ENCODE measurements around the gene TENM4.

Gene TENM4

GRCh38 chr11:78898266-78898775 lies 542.5 kb downstream of the TENM4 start:
- TF ChIP-seq FOXP2 (optimal IDR thresholded peaks at IDR 0.05; ENCODE audit: borderline replicate concordance, extremely low read depth, extremely low read length, insufficient read depth) (no peak), REST (IDR thresholded peaks at IDR 0.05; ENCODE audit: insufficient read depth in 1 of 2, low read depth in 2 of 2, low read length in 2 of 2) (no peak), TAF1 (IDR thresholded peaks at IDR 0.05; ENCODE audit: borderline replicate concordance, insufficient read depth, low read length) (no peak), POLR2AphosphoS5 (IDR thresholded peaks at IDR 0.05; ENCODE audit: low read depth, low read length) (no peak), SIN3A (IDR thresholded peaks at IDR 0.05; ENCODE audit: borderline replicate concordance, insufficient read depth, low read length) (no peak)

DNA sequence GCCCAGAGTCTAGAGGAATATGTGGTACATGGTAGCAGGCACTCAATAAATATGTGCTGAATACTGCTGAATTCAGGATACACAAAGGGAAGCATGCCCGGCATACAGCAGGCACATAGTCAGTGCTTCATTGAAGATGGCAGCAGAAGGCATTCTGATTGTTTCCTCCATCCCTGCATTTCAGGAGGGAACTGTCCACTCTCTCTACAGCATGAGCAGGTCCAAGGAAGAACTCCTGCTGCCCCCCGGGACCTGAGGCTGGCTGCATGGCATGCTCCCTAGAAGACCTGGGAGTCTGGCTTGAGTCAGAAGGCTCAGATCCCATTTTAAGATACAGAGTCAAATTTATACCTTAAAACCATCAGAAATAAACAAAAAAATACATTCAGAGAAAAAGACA lies 546.8 kb downstream of the TENM4 start:
- TF ChIP-seq TAF1 (IDR thresholded peaks at IDR 0.05; ENCODE audit: borderline replicate concordance, insufficient read depth, low read length), result no peak
- TF ChIP-seq REST (IDR thresholded peaks at IDR 0.05; ENCODE audit: insufficient read depth in 1 of 2, low read depth in 2 of 2, low read length in 2 of 2), result peak; percentile 79 to 86
- no peak for TF ChIP-seq SIN3A (IDR thresholded peaks at IDR 0.05; ENCODE audit: borderline replicate concordance, insufficient read depth, low read length)

DNA sequence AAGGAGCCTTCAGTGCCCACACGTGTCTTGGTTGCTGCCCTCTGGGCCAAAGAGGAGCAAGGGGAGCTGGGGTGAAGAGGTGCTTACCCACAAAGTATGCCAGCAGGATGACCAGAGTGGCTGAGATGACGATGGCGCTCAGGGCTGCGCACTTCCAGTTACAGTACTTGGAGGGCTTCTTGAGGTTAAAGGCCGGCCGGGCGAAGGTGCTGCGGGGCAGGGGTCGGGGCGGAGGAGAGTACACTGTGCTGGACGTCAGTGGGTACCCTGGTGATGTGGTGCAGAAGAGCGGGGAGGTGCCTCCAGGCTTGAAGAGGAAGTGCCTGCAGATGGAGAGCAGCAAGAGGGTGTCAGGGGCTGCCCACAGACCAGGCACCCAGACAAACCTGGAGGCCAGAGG lies 551.1 kb downstream of the TENM4 start:
- no peak for TF ChIP-seq SIN3A (IDR thresholded peaks at IDR 0.05; ENCODE audit: borderline replicate concordance, insufficient read depth, low read length)
- TF ChIP-seq REST (IDR thresholded peaks at IDR 0.05; ENCODE audit: insufficient read depth in 1 of 2, low read depth in 2 of 2, low read length in 2 of 2), result no peak
- no peak for TF ChIP-seq FOXP2 (optimal IDR thresholded peaks at IDR 0.05; ENCODE audit: borderline replicate concordance, extremely low read depth, extremely low read length, insufficient read depth)
- no peak for TF ChIP-seq POLR2AphosphoS5 (IDR thresholded peaks at IDR 0.05; ENCODE audit: low read depth, low read length)
- no peak for TF ChIP-seq TAF1 (IDR thresholded peaks at IDR 0.05; ENCODE audit: borderline replicate concordance, insufficient read depth, low read length)

DNA sequence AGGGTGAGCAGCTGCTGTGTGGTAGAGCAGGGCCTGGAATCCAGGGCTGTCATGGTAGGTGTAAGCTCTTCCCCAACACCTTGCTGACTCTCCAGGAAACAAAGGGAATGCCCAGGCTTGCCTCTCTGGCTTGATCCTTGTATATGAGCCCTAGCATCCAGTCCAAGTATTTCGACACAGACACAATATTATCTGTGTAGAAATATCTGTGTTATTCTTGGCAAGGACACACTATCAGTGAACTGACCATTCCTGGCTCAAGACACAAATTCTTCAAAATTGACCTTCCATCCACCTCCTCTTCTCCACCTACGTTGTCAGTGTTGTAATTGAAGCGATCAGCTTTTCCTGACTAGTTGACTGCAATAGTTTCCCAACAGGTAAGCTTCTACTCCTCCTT lies 554.2 kb downstream of the TENM4 start:
- TF ChIP-seq REST (IDR thresholded peaks at IDR 0.05; ENCODE audit: insufficient read depth in 1 of 2, low read depth in 2 of 2, low read length in 2 of 2), result no peak
- TF ChIP-seq TAF1 (IDR thresholded peaks at IDR 0.05; ENCODE audit: borderline replicate concordance, insufficient read depth, low read length), result no peak
- no peak for TF ChIP-seq POLR2AphosphoS5 (IDR thresholded peaks at IDR 0.05; ENCODE audit: low read depth, low read length)
- no peak for TF ChIP-seq SIN3A (IDR thresholded peaks at IDR 0.05; ENCODE audit: borderline replicate concordance, insufficient read depth, low read length)
- TF ChIP-seq FOXP2 (optimal IDR thresholded peaks at IDR 0.05; ENCODE audit: borderline replicate concordance, extremely low read depth, extremely low read length, insufficient read depth), result no peak

DNA sequence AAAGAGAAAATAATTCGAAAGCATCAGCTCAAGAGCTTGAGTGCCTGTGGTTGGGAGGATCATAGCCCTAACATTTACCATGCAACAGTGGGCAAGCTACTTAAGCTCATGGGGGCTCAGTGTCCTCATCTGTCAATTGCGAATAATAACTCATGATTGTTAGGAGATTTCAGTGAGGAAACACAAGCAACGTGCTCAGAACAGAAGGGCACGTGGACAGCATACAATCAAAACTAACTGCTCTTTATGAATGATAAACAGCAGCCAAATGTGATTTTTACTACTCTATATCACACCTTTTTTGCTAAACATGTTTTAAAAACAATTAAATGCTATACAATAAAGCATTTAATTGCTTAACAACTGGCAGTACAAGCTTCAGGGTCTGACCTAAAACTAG lies 556.1 kb downstream of the TENM4 start:
- TF ChIP-seq REST (IDR thresholded peaks at IDR 0.05; ENCODE audit: insufficient read depth in 1 of 2, low read depth in 2 of 2, low read length in 2 of 2), result no peak
